Duodenal mucosa (tissue), 2 donors: ENCODE results near the gene TBC1D7.

Experiments used
- H3K27ac ChIP-seq: one replicate; pipeline ENCODE4 v1.7.0; 2013; ENCODE audit warnings: low read depth, low read length
- H3K27me3 ChIP-seq, 2 donors: one replicate each; pipeline ENCODE4 v1.7.0; 2013; ENCODE audit warnings: low read length in 2 of 2, control low read depth in 1 of 2; ENCODE audit not compliant: insufficient read depth in 2 of 2, control insufficient read depth in 1 of 2
- H3K36me3 ChIP-seq, 2 donors: one replicate each; pipeline ENCODE4 v1.7.0; 2013; ENCODE audit warnings: low read length in 2 of 2, control low read depth in 1 of 2; ENCODE audit not compliant: insufficient read depth in 2 of 2, control insufficient read depth in 1 of 2
- H3K4me1 ChIP-seq, 2 donors: one replicate each; pipeline ENCODE4 v1.7.0; 2013; ENCODE audit warnings: low read length in 2 of 2, control low read depth in 1 of 2; ENCODE audit not compliant: insufficient read depth in 2 of 2, control insufficient read depth in 1 of 2
- H3K4me3 ChIP-seq, 2 donors: one replicate each; pipeline ENCODE4 v1.7.0; 2013; ENCODE audit warnings: low read length in 2 of 2, low read depth in 1 of 2
- H3K9ac ChIP-seq, 2 donors: one replicate each; pipeline ENCODE4 v1.7.0; 2013; ENCODE audit warnings: low read length in 2 of 2, low read depth in 1 of 2
- H3K9me3 ChIP-seq, 2 donors: one replicate each; pipeline ENCODE4 v1.7.0; 2013; ENCODE audit warnings: low read length in 2 of 2, control low read depth in 1 of 2; ENCODE audit not compliant: control insufficient read depth in 1 of 2

TBC1D7 gene

GRCh38 chr6:13304101-13304500 is 24.2 kb downstream of the TBC1D7 start:
- H3K27ac ChIP-seq, result no peak overlapping the region

GRCh38 chr6:13303668-13304017 is 24.7 kb downstream of the TBC1D7 start:
- no peaks in the 10 kb centered on the region for H3K9me3 ChIP-seq
- peaks cover 15 to 61% of the 10 kb centered on the region in 2 donors for H3K36me3 ChIP-seq
- peak overlapping the region in 1 of 2 donors; percentile 45 for H3K4me3 ChIP-seq

More at GRCh38 chr6:13304101-13304500, 24.2 kb downstream of the TBC1D7 start:
- Histone ChIP-seq H3K4me1 (peaks cover 21 to 24% of the 10 kb centered on the region in 2 donors), H3K36me3 (peaks cover 14 to 61% of the 10 kb centered on the region in 2 donors), H3K9me3 (no peaks in the 10 kb centered on the region), H3K27me3 (no peaks in the 10 kb centered on the region), H3K9ac (no peak overlapping the region), H3K4me3 (no peak overlapping the region)

GRCh38 chr6:13302751-13303667 is 25.3 kb downstream of the TBC1D7 start:
- H3K27ac ChIP-seq, result peak overlapping the region; percentile 48
- H3K4me1 ChIP-seq, result peaks cover 21 to 24% of the 10 kb centered on the region in 2 donors
- no peaks in the 10 kb centered on the region for H3K27me3 ChIP-seq
- H3K9ac ChIP-seq, result peak overlapping the region in 1 of 2 donors; percentile 13
- peaks cover 0 to 1% of the 10 kb centered on the region in 2 donors for H3K9me3 ChIP-seq
- H3K4me3 ChIP-seq, result peak overlapping the region; percentile 37 to 45
- H3K36me3 ChIP-seq, result peaks cover 20 to 58% of the 10 kb centered on the region in 2 donors

More at GRCh38 chr6:13303668-13304017, 24.7 kb downstream of the TBC1D7 start:
- Histone ChIP-seq H3K4me1 (peaks cover 21 to 24% of the 10 kb centered on the region in 2 donors), H3K27me3 (no peaks in the 10 kb centered on the region), H3K9ac (peak overlapping the region in 1 of 2 donors; percentile 13), H3K27ac (peak overlapping the region; percentile 48)

GRCh38 chr6:13302291-13302690 is 26.0 kb downstream of the TBC1D7 start:
- Histone ChIP-seq H3K27ac (peak overlapping the region; percentile 33), H3K27me3 (no peaks in the 10 kb centered on the region), H3K4me1 (peaks cover 21 to 24% of the 10 kb centered on the region in 2 donors), H3K9me3 (peaks cover 0 to 4% of the 10 kb centered on the region in 2 donors), H3K36me3 (peaks cover 21 to 55% of the 10 kb centered on the region in 2 donors), H3K9ac (no peak overlapping the region), H3K4me3 (no peak overlapping the region)

- Histone ChIP-seq H3K27ac (no peak overlapping the region), H3K9me3 (peaks cover 0 to 4% of the 10 kb centered on the region in 2 donors), H3K4me3 (no peak overlapping the region), H3K9ac (no peak overlapping the region), H3K36me3 (peaks cover 14 to 61% of the 10 kb centered on the region in 2 donors), H3K4me1 (peaks cover 21 to 24% of the 10 kb centered on the region in 2 donors), H3K27me3 (no peaks in the 10 kb centered on the region)
Observed at GRCh38 chr6:13300643-13301590, 27.4 kb downstream of the TBC1D7 start.

- Histone ChIP-seq H3K27ac (no peak overlapping the region), H3K9me3 (peaks cover 0 to 4% of the 10 kb centered on the region in 2 donors), H3K27me3 (no peaks in the 10 kb centered on the region), H3K36me3 (peaks cover 14 to 67% of the 10 kb centered on the region in 2 donors), H3K4me3 (no peak overlapping the region), H3K9ac (no peak overlapping the region), H3K4me1 (peaks cover 21 to 24% of the 10 kb centered on the region in 2 donors)
Observed at GRCh38 chr6:13299918-13300317, 28.4 kb downstream of the TBC1D7 start.

GRCh38 chr6:13299403-13299821 is 28.9 kb downstream of the TBC1D7 start:
- Histone ChIP-seq H3K4me3 (no peak overlapping the region), H3K4me1 (peaks cover 21% of the 10 kb centered on the region in 2 donors), H3K27ac (no peak overlapping the region), H3K9ac (no peak overlapping the region), H3K9me3 (peaks cover 0 to 4% of the 10 kb centered on the region in 2 donors), H3K36me3 (peaks cover 15 to 68% of the 10 kb centered on the region in 2 donors), H3K27me3 (no peaks in the 10 kb centered on the region)

GRCh38 chr6:13298446-13298845 is 29.9 kb downstream of the TBC1D7 start:
- no peak overlapping the region for H3K4me3 ChIP-seq
- H3K27me3 ChIP-seq, result no peaks in the 10 kb centered on the region
- no peak overlapping the region for H3K9ac ChIP-seq
- H3K9me3 ChIP-seq, result peaks cover 0 to 4% of the 10 kb centered on the region in 2 donors
- peaks cover 13% of the 10 kb centered on the region in 2 donors for H3K4me1 ChIP-seq
- H3K36me3 ChIP-seq, result peaks cover 22 to 74% of the 10 kb centered on the region in 2 donors
- no peak overlapping the region for H3K27ac ChIP-seq

- H3K4me1 ChIP-seq, result peaks cover 2% of the 10 kb centered on the region in 2 donors
- H3K9me3 ChIP-seq, result peaks cover 0 to 4% of the 10 kb centered on the region in 2 donors
- H3K27me3 ChIP-seq, result no peaks in the 10 kb centered on the region
- no peak overlapping the region for H3K27ac ChIP-seq
- no peak overlapping the region for H3K9ac ChIP-seq
- no peak overlapping the region for H3K4me3 ChIP-seq
- peaks cover 23 to 72% of the 10 kb centered on the region in 2 donors for H3K36me3 ChIP-seq
Observed at GRCh38 chr6:13297391-13297790, 30.9 kb downstream of the TBC1D7 start.
